CD4-positive, CD25-positive, alpha-beta regulatory T cell (primary cell): ENCODE data around the gene STXBP4. TPM values are rescaled to one million over a fixed set of nuclear protein-coding genes. Genes with fewer than 3 reads are reported as not detected.

Experiments used
- ATAC-seq, 2 donors: fragments of 150-1000 bp; cut with Tn5 transposase; one replicate each; pipeline ENCODE4 v1.10.0; 2021; ENCODE audit warnings: low read depth in 2 of 2, moderate number of reproducible peaks in 2 of 2, moderate library complexity in 1 of 2
- DNase-seq, 3 donors: peaks; one replicate each; pipeline versions ENCODE4 v3.0.0 to v3.0.0-alpha.2; 2012 to 2022; ENCODE audit warnings: mixed read lengths in 1 of 3
- H3K27ac ChIP-seq: one replicate; pipeline ENCODE4 v1.7.0; 2013; ENCODE audit warnings: mild to moderate bottlenecking, low read length; ENCODE audit not compliant: insufficient read depth, poor library complexity, severe bottlenecking
- H3K27me3 ChIP-seq: one replicate; pipeline ENCODE4 v1.7.0; 2013; ENCODE audit warnings: low read length; ENCODE audit not compliant: control insufficient read depth, insufficient read depth
- H3K36me3 ChIP-seq: one replicate; pipeline ENCODE4 v1.7.0; 2013; ENCODE audit warnings: mild to moderate bottlenecking, low read length, moderate library complexity; ENCODE audit not compliant: control insufficient read depth, insufficient read depth
- H3K4me1 ChIP-seq: 2 replicates; pipeline ENCODE4 v1.7.0; 2013; ENCODE audit warnings: mild to moderate bottlenecking, low read length; ENCODE audit not compliant: insufficient read depth, control insufficient read depth, poor library complexity, severe bottlenecking
- H3K4me3 ChIP-seq: one replicate; pipeline ENCODE4 v1.7.0; 2013; ENCODE audit warnings: low read depth, mild to moderate bottlenecking, low read length, moderate library complexity
- H3K9me3 ChIP-seq, 2 experiments: 1 replicate in 1 of 2; 2 replicates in 1 of 2; pipeline ENCODE4 v1.7.0; 2013; ENCODE audit warnings: low read length in 2 of 2, mild to moderate bottlenecking in 1 of 2, moderate library complexity in 1 of 2; ENCODE audit not compliant: control insufficient read depth in 2 of 2
- H3K27ac Mint-ChIP-seq, 3 donors: one replicate each; pipeline ENCODE4 v1.8.0; 2020 to 2022; ENCODE audit warnings: mild to moderate bottlenecking in 3 of 3, mixed read lengths in 3 of 3, moderate library complexity in 2 of 3
- H3K27me3 Mint-ChIP-seq: one replicate; pipeline ENCODE4 v1.8.0; 2022; ENCODE audit warnings: mild to moderate bottlenecking, mixed read lengths
- H3K36me3 Mint-ChIP-seq: one replicate; pipeline ENCODE4 v1.8.0; 2020; ENCODE audit warnings: mixed read lengths
- H3K4me1 Mint-ChIP-seq, 4 donors: one replicate each; pipeline ENCODE4 v1.8.0; 2020 to 2022; ENCODE audit warnings: mixed read lengths in 4 of 4, mild to moderate bottlenecking in 1 of 4
- H3K4me3 Mint-ChIP-seq, 4 donors: one replicate each; pipeline ENCODE4 v1.8.0; 2020 to 2022; ENCODE audit warnings: mild to moderate bottlenecking in 4 of 4, mixed read lengths in 4 of 4, moderate library complexity in 3 of 4
- H3K9me3 Mint-ChIP-seq, 7 donors: one replicate each; pipeline ENCODE4 v1.8.0; 2020 to 2022; ENCODE audit warnings: mixed read lengths in 7 of 7, mild to moderate bottlenecking in 3 of 7, moderate library complexity in 2 of 7
- polyA plus RNA-seq, 4 donors: library from polyadenylated mRNA; unstranded; fragments of 300-500 nt; fragmentation: Illumina TruSeq; gene quantifications; one replicate each; pipeline ENCODE4 v1.2.3, GENCODE V29; 2021
- total RNA-seq: library from RNA; stranded (reverse); gene quantifications from one replicate; pipeline ENCODE4 v1.2.3, GENCODE V29; 2022

The STXBP4 gene
- total and polyA plus RNA-seq, 5 donors from 2014 or later: 2.4 to 7.6 (median 2.7) TPM

DNA sequence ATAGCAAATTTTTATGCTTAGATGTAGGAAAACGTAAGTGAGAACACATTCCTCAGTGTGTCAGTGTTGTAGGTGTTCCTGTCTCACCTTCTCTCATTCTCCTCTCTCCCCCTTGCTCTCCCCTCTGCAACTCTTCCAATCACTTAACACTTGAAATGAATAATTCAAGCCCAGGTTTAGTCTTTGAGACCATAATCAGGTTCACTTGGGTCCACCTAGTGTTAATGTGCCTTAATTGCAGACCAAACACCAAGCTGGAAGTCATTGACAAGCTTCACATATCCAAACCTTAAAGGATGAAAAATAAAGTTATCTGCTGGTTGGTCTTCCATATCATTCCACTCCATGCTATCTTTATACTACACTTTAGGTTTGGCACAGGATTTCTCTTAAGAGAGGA is 37.0 kb downstream of the STXBP4 start:
- H3K4me3 Mint-ChIP-seq: no peak overlapping the region
- no peaks in the 10 kb centered on the region for H3K9me3 Mint-ChIP-seq
- H3K27me3 ChIP-seq: no peaks in the 10 kb centered on the region
- peaks cover 0 to 2% (median 0%) of the 10 kb centered on the region in 4 donors for H3K4me1 Mint-ChIP-seq
- H3K4me1 ChIP-seq: no peaks in the 10 kb centered on the region
- no peak overlapping the region for H3K27ac Mint-ChIP-seq
- no peaks in the 10 kb centered on the region for H3K9me3 ChIP-seq
- peaks cover 13% of the 10 kb centered on the region for H3K36me3 Mint-ChIP-seq
- H3K27ac ChIP-seq: no peak overlapping the region
- H3K4me3 ChIP-seq: no peak overlapping the region
- no peak for ATAC-seq
- peak in 2 of 3 donors; percentile 2 to 61 for DNase-seq
- no peaks in the 10 kb centered on the region for H3K27me3 Mint-ChIP-seq
- H3K36me3 ChIP-seq: peaks cover 4% of the 10 kb centered on the region

DNA sequence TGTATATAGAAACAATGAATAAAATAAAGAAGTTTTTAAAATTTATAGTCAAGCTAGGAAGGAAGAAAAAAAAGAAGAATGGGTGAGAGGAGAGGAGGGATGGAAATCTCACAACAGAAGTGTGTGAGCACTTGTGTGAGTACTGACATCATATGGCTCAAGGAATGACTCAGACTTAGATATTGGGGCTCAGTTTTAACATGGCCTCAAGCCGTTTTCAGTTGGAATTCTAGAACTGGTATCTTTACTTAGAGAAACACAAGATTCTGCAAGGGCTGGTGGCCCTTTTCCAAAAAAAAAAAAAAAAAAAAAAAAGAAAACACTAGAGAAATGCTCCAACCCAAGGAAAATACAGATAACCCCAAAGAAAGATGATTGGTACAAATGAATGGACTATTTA is 55.1 kb downstream of the STXBP4 start:
- no peak overlapping the region for H3K4me3 Mint-ChIP-seq
- H3K4me1 ChIP-seq: no peaks in the 10 kb centered on the region
- H3K9me3 Mint-ChIP-seq: peaks cover 0 to 2% (median 0%) of the 10 kb centered on the region in 7 donors
- DNase-seq (no peak), ATAC-seq (no peak)
- no peaks in the 10 kb centered on the region for H3K9me3 ChIP-seq
- no peak overlapping the region for H3K27ac ChIP-seq
- peaks cover 0 to 10% (median 0%) of the 10 kb centered on the region in 4 donors for H3K4me1 Mint-ChIP-seq
- peaks cover 16% of the 10 kb centered on the region for H3K36me3 Mint-ChIP-seq
- H3K4me3 ChIP-seq: no peak overlapping the region
- H3K27ac Mint-ChIP-seq: no peak overlapping the region
- H3K27me3 Mint-ChIP-seq: no peaks in the 10 kb centered on the region
- H3K27me3 ChIP-seq: no peaks in the 10 kb centered on the region
- H3K36me3 ChIP-seq: no peaks in the 10 kb centered on the region

DNA sequence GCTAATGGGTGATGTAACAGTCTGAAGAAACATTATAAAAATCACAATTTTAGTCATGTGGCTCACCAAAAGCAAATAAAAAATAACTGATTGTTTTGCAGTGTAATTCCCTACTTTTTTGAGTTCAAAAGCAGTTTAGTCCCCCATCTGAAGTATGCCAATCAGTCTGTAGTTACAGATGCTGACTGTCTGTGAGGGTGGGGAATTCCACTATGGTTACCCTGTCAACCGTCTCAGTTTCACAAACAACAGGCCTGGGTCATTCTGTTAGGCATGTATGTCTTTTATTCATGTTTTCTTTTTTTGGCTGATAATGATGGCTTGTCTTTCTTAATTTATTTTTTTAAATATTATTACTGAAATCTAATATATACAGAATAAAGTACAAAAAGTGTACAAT is 69.3 kb downstream of the STXBP4 start:
- no peaks in the 10 kb centered on the region for H3K27me3 ChIP-seq
- Mint-ChIP-seq H3K36me3 (peaks cover 5% of the 10 kb centered on the region), H3K4me3 (no peak overlapping the region), H3K27me3 (no peaks in the 10 kb centered on the region), H3K27ac (no peak overlapping the region), H3K4me1 (peaks cover 0 to 5% (median 2%) of the 10 kb centered on the region in 4 donors), H3K9me3 (peaks cover 0 to 7% (median 0%) of the 10 kb centered on the region in 7 donors)
- H3K4me3 ChIP-seq: no peak overlapping the region
- no peak overlapping the region for H3K27ac ChIP-seq
- H3K4me1 ChIP-seq: no peaks in the 10 kb centered on the region
- no peaks in the 10 kb centered on the region for H3K9me3 ChIP-seq
- DNase-seq (peak in 1 of 3 donors; percentile 8), ATAC-seq (no peak)
- no peaks in the 10 kb centered on the region for H3K36me3 ChIP-seq

DNA sequence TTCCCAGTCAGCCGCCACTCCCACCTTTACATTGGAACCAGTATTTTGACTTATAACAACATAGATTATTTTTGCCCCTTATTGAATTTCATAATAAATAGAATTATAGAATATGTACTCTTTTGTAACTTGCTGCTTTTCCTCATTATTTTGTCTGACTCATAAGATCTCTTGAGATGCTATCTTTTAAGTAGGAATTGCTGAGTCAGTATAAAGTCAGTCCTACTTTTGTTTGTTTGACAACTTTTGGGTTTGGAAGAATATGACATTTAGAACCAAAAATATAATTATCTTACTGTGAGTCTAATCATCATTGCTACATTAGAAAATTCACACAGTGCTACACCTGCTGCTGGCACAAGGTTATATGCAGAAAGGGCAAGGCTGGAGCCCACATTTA is 69.7 kb downstream of the STXBP4 start:
- H3K9me3 Mint-ChIP-seq: peaks cover 0 to 7% (median 0%) of the 10 kb centered on the region in 7 donors
- H3K27ac ChIP-seq: no peak overlapping the region
- H3K4me3 ChIP-seq: no peak overlapping the region
- peaks cover 4% of the 10 kb centered on the region for H3K36me3 Mint-ChIP-seq
- ATAC-seq (no peak), DNase-seq (no peak)
- peaks cover 0 to 5% (median 2%) of the 10 kb centered on the region in 4 donors for H3K4me1 Mint-ChIP-seq
- no peaks in the 10 kb centered on the region for H3K9me3 ChIP-seq
- no peaks in the 10 kb centered on the region for H3K27me3 ChIP-seq
- no peaks in the 10 kb centered on the region for H3K27me3 Mint-ChIP-seq
- no peaks in the 10 kb centered on the region for H3K36me3 ChIP-seq
- no peaks in the 10 kb centered on the region for H3K4me1 ChIP-seq
- H3K4me3 Mint-ChIP-seq: no peak overlapping the region
- H3K27ac Mint-ChIP-seq: no peak overlapping the region

DNA sequence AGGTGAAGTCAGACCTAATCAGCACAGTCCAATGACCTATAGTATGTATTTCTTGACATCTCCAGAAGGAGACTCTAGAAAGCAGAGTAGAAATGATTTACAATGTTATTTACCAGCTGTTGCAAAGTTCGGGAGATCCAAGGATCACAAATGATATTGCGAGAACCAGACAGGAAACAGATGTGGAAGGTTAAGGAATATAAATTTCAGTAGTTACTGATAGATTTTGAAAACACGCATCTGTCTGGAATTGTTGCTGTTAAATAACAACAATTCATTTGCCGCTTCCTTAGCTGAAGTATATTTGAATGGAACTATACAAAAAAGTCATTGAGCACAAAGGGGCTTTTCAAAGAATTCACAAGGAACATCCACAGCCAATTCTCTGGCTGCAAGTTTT is 72.0 kb downstream of the STXBP4 start:
- no peak for ATAC-seq
- Histone ChIP-seq H3K4me1 (no peaks in the 10 kb centered on the region), H3K9me3 (no peaks in the 10 kb centered on the region), H3K4me3 (no peak overlapping the region), H3K27ac (no peak overlapping the region), H3K27me3 (no peaks in the 10 kb centered on the region), H3K36me3 (no peaks in the 10 kb centered on the region)
- H3K4me3 Mint-ChIP-seq: no peak overlapping the region
- H3K27ac Mint-ChIP-seq: no peak overlapping the region
- peaks cover 0 to 5% (median 2%) of the 10 kb centered on the region in 4 donors for H3K4me1 Mint-ChIP-seq
- no peak for DNase-seq
- no peaks in the 10 kb centered on the region for H3K27me3 Mint-ChIP-seq
- peaks cover 0 to 7% (median 0%) of the 10 kb centered on the region in 7 donors for H3K9me3 Mint-ChIP-seq
- peaks cover 12% of the 10 kb centered on the region for H3K36me3 Mint-ChIP-seq

DNA sequence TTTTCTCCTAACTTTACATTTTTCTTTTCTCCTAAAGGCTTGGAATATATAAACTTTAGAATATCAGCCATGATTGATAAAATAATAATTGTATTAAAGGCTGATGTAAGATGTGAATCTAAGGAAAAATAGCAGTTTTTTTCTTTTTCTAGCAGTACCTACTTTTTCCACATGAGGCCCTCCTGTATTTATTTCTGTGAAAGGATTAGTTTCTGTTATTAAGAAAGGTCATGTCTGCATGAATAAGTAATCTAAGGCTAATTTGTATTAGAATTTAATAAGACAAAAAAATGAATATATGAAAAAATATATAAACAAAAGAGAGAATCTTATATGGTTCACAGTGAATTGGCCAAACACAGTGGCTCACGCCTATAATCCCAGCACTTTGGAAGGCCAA is 85.3 kb downstream of the STXBP4 start:
- Histone ChIP-seq H3K9me3 (no peaks in the 10 kb centered on the region), H3K36me3 (no peaks in the 10 kb centered on the region), H3K4me1 (no peaks in the 10 kb centered on the region), H3K4me3 (no peak overlapping the region), H3K27ac (no peak overlapping the region), H3K27me3 (no peaks in the 10 kb centered on the region)
- Mint-ChIP-seq H3K27me3 (no peaks in the 10 kb centered on the region), H3K27ac (no peak overlapping the region), H3K4me1 (peaks cover 0 to 5% (median 0%) of the 10 kb centered on the region in 4 donors), H3K9me3 (peaks cover 0 to under 1% (median 0%) of the 10 kb centered on the region in 7 donors), H3K36me3 (peaks cover 12% of the 10 kb centered on the region), H3K4me3 (no peak overlapping the region)
- peak in 2 of 3 donors; percentile 10 to 13 for DNase-seq
- no peak for ATAC-seq

DNA sequence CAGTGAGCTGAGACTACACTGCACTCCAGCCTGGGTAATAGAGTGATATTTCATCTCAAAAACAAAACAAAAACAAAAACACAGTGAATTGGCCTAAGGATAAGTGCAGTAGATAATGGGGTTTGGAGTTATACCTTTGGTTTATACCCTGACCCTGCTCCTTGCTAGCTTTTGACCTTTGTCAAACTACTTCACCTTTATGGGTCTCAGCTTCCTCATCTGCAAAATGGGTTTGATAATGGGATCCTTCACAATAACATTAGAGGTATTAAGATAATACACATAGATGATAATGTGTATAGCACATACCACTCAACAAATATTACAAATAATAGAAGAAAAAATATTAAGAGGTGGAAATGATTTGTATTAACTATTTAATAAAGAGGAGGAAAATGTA is 85.9 kb downstream of the STXBP4 start:
- Mint-ChIP-seq H3K27ac (no peak overlapping the region), H3K36me3 (peaks cover 9% of the 10 kb centered on the region), H3K27me3 (no peaks in the 10 kb centered on the region), H3K9me3 (no peaks in the 10 kb centered on the region), H3K4me1 (peaks cover 0 to 5% (median 0%) of the 10 kb centered on the region in 4 donors), H3K4me3 (no peak overlapping the region)
- no peak overlapping the region for H3K27ac ChIP-seq
- ATAC-seq (no peak), DNase-seq (no peak)
- no peaks in the 10 kb centered on the region for H3K27me3 ChIP-seq
- H3K36me3 ChIP-seq: no peaks in the 10 kb centered on the region
- H3K4me1 ChIP-seq: no peaks in the 10 kb centered on the region
- H3K4me3 ChIP-seq: no peak overlapping the region
- H3K9me3 ChIP-seq: no peaks in the 10 kb centered on the region

DNA sequence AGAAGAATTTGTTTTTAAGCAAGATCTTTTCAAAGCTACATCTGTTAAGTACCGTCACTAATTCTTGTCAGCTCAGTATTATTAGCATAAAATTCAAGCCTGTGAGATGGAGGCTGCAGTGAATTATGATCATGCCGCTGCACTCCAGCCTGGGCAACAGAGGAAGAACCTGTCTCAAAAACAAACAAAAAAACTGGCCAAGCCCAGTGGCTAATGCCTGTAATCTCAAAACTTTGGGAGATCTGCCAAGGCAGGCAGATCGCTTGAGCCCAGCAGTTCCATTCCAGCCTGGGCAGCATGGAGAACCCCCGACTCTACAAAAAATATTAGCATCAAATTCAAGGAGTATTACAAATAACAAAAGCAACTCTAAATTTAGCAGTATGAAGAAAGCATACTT is 88.0 kb downstream of the STXBP4 start:
- Mint-ChIP-seq H3K27ac (no peak overlapping the region), H3K4me3 (no peak overlapping the region), H3K27me3 (no peaks in the 10 kb centered on the region), H3K36me3 (peaks cover 4% of the 10 kb centered on the region), H3K4me1 (peaks cover 0 to 5% (median 2%) of the 10 kb centered on the region in 4 donors), H3K9me3 (no peaks in the 10 kb centered on the region)
- ATAC-seq (no peak), DNase-seq (no peak)
- H3K4me3 ChIP-seq: no peak overlapping the region
- H3K27me3 ChIP-seq: no peaks in the 10 kb centered on the region
- H3K4me1 ChIP-seq: no peaks in the 10 kb centered on the region
- H3K36me3 ChIP-seq: no peaks in the 10 kb centered on the region
- H3K9me3 ChIP-seq: no peaks in the 10 kb centered on the region
- H3K27ac ChIP-seq: no peak overlapping the region
